ENCODE data around the gene CTNS. TPM values are rescaled to one million over a fixed set of nuclear protein-coding genes. Genes with fewer than 3 reads are reported as not detected.

The CTNS gene
- total RNA-seq, 1 experiment from 2014 or later, result 7.9 TPM

DNA sequence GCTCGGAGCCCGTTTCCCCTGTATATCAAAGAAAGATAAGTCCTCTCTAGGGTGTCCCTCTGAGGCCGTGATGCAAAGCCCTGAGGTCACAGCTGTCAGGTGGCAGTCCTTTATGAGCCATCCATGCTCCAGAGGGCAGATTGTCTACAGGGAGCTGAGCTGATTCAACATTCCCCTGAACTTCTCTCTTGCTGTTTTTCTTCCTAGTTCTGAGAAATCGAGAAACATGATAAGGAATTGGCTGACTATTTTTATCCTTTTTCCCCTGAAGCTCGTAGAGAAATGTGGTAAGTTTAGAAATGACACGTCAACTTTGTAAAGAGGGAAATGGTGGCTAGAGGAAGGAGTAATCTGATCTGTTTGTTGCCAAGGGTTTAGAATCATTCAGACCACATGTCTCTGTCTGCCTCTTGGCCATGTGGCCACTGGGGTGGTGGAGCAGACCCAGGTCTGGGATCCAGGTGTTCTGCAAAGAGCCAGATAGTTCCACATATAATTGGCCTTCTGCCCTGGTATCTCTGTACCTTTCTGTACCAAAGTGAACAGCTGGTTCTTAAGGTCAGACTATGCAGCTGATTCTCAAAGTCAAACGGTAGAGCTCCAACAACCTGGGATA is 3.5 kb downstream of the CTNS start:
- H4K20me1 ChIP-seq (ENCODE audit: insufficient read depth), result no peaks in the 10 kb centered on the region
- H3K27ac ChIP-seq (ENCODE audit: low read depth, low read length), result no peak overlapping the region
- TF ChIP-seq POLR2AphosphoS5 (IDR thresholded peaks at IDR 0.05; ENCODE audit: low read depth, low read length) (no peak), SRF (IDR thresholded peaks at IDR 0.05; ENCODE audit: low read depth) (no peak), YY1 (IDR thresholded peaks at IDR 0.05; ENCODE audit: extremely low read depth, insufficient replicate concordance, low read depth, low read length) (no peak), FOSL1 (IDR thresholded peaks at IDR 0.05; ENCODE audit: low read depth) (no peak), EGR1 (IDR thresholded peaks at IDR 0.05; ENCODE audit: low read depth) (no peak), ZNF274 (IDR thresholded peaks at IDR 0.05; ENCODE audit: low read depth, low read length) (no peak), EZH2 (IDR thresholded peaks at IDR 0.05) (no peak), ZFX (IDR thresholded peaks at IDR 0.05) (no peak), JUND (IDR thresholded peaks at IDR 0.05) (no peak), CTCF (IDR thresholded peaks at IDR 0.05 in 2 of 3, conservative IDR thresholded peaks at IDR 0.05 in 1 of 3; ENCODE audit: borderline replicate concordance in 1 of 3, insufficient read depth in 1 of 3, low read depth in 2 of 3, low read length in 2 of 3) (no peak), CEBPB (IDR thresholded peaks at IDR 0.05; ENCODE audit: low read depth) (no peak)
- TF ChIP-seq, protein P1, sequence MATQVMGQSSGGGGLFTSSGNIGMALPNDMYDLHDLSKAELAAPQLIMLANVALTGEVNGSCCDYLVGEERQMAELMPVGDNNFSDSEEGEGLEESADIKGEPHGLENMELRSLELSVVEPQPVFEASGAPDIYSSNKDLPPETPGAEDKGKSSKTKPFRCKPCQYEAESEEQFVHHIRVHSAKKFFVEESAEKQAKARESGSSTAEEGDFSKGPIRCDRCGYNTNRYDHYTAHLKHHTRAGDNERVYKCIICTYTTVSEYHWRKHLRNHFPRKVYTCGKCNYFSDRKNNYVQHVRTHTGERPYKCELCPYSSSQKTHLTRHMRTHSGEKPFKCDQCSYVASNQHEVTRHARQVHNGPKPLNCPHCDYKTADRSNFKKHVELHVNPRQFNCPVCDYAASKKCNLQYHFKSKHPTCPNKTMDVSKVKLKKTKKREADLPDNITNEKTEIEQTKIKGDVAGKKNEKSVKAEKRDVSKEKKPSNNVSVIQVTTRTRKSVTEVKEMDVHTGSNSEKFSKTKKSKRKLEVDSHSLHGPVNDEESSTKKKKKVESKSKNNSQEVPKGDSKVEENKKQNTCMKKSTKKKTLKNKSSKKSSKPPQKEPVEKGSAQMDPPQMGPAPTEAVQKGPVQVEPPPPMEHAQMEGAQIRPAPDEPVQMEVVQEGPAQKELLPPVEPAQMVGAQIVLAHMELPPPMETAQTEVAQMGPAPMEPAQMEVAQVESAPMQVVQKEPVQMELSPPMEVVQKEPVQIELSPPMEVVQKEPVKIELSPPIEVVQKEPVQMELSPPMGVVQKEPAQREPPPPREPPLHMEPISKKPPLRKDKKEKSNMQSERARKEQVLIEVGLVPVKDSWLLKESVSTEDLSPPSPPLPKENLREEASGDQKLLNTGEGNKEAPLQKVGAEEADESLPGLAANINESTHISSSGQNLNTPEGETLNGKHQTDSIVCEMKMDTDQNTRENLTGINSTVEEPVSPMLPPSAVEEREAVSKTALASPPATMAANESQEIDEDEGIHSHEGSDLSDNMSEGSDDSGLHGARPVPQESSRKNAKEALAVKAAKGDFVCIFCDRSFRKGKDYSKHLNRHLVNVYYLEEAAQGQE (IDR thresholded peaks at IDR 0.05; ENCODE audit: low read depth), result no peak
- TF ChIP-seq, protein P2, sequence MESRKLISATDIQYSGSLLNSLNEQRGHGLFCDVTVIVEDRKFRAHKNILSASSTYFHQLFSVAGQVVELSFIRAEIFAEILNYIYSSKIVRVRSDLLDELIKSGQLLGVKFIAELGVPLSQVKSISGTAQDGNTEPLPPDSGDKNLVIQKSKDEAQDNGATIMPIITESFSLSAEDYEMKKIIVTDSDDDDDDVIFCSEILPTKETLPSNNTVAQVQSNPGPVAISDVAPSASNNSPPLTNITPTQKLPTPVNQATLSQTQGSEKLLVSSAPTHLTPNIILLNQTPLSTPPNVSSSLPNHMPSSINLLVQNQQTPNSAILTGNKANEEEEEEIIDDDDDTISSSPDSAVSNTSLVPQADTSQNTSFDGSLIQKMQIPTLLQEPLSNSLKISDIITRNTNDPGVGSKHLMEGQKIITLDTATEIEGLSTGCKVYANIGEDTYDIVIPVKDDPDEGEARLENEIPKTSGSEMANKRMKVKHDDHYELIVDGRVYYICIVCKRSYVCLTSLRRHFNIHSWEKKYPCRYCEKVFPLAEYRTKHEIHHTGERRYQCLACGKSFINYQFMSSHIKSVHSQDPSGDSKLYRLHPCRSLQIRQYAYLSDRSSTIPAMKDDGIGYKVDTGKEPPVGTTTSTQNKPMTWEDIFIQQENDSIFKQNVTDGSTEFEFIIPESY (IDR thresholded peaks at IDR 0.05; ENCODE audit: extremely low read depth, insufficient replicate concordance, low read length), result no peak
- no peaks in the 10 kb centered on the region for H3K36me3 ChIP-seq (ENCODE audit: control insufficient read depth in 1 of 2, insufficient read depth in 2 of 2, low read length in 2 of 2)
- BruUV-seq (replicated peaks), result no TSS peak
- H3K4me2 ChIP-seq (ENCODE audit: low read length), result no peak overlapping the region
- H3K9ac ChIP-seq (ENCODE audit: low read length), result no peak overlapping the region
- H3K79me2 ChIP-seq (ENCODE audit: insufficient read depth, low read length), result peaks cover 8% of the 10 kb centered on the region; the same call in 1 of the 2 replicates
- ChIA-PET POLR2A (no interaction called here), CTCF (no interaction called here), RAD21 (ENCODE audit: low non-redundant PET in 1 of 2, low total read pairs in 2 of 2, uncharacterized antibody in 2 of 2, unreplicated experiment in 2 of 2) (no interaction called here)
- intact Hi-C loops (cut with micrococcal nuclease), result loop anchor here (5.0 kb wide), 1 partner anchor 103 kb away; no protein-coding TSS in a partner anchor
- DNase-seq (ENCODE audit: low read depth, low spot score) (no peak), ATAC-seq (no peak)
- H3K4me1 ChIP-seq (ENCODE audit: control insufficient read depth in 1 of 2, insufficient read depth in 2 of 2, low read length in 2 of 2), result peaks cover 0 to 8% of the 10 kb centered on the region in 2 experiments; a peak in 1 of 4 replicates
- no peaks in the 10 kb centered on the region for H3K9me2 ChIP-seq (ENCODE audit: insufficient read depth)
- no peaks in the 10 kb centered on the region for H3K9me3 ChIP-seq (ENCODE audit: control insufficient read depth in 1 of 2, insufficient read depth in 1 of 2, low read depth in 1 of 2, low read length in 2 of 2)
- H3K27me3 ChIP-seq (ENCODE audit: insufficient read depth, low read length), result no peaks in the 10 kb centered on the region
- H2AFZ ChIP-seq (ENCODE audit: low read depth, low read length, poor library complexity, severe bottlenecking), result no peak overlapping the region
- H3K4me3 ChIP-seq (replicated peaks in 1 of 2; ENCODE audit: low read depth in 1 of 2, low read length in 2 of 2), result no peak overlapping the region

Data from HCT116 (cell line).